Left lung (tissue), 10 donors: ENCODE measurements around the gene ATAD3B. TPM values are rescaled to one million over a fixed set of nuclear protein-coding genes. Genes with fewer than 3 reads are reported as not detected.

Experiments used
- ATAC-seq: fragments of 200-7000 bp; cut with Tn5 transposase; one replicate; pipeline ENCODE4 v1.9.1; 2020; ENCODE audit warnings: moderate library complexity
- DNase-seq, 4 donors: peaks; one replicate each; pipeline ENCODE4 v3.0.0-alpha.2; 2013 to 2020
- H3K27ac ChIP-seq, 2 donors: fragments of 200-600 bp; sonication (generic) in 1 of 2; one replicate each; pipeline versions ENCODE4 v1.5.0 to v1.8.0; 2020 to 2021
- H3K27me3 ChIP-seq, 2 donors: fragments of 200-600 bp; sonication (generic) in 1 of 2; one replicate each; pipeline versions ENCODE4 v1.5.0 to v1.8.0; 2020 to 2021
- H3K36me3 ChIP-seq, 2 donors: fragments of 200-600 bp; sonication (generic) in 1 of 2; one replicate each; pipeline versions ENCODE4 v1.5.0 to v1.8.0; 2020 to 2021
- H3K4me1 ChIP-seq, 2 donors: fragments of 200-600 bp; one replicate each; pipeline ENCODE4 v1.8.0; 2021
- H3K4me3 ChIP-seq, 2 donors: fragments of 200-600 bp; sonication (generic) in 1 of 2; one replicate each; pipeline versions ENCODE4 v1.5.0 to v1.8.0; 2020 to 2021; ENCODE audit warnings: mild to moderate bottlenecking in 1 of 2
- H3K9me3 ChIP-seq, 2 donors: fragments of 200-600 bp; sonication (generic) in 1 of 2; one replicate each; pipeline versions ENCODE4 v1.5.0 to v1.8.0; 2020 to 2021
- CTCF ChIP-seq, 2 donors: fragments of 200-600 bp; sonication (generic) in 1 of 2; IDR thresholded peaks; one replicate each; pipeline versions ENCODE4 v1.5.0 to v1.8.0; 2021; ENCODE audit warnings: antibody characterized with exemption in 2 of 2
- intact Hi-C, 2 donors: fragments of 100-400 bp; cut with DNase I; formaldehyde crosslinking; loops; one replicate each; pipeline versions ENCODE4 v1.11.2 to v1.14.2; 2022
- polyA plus RNA-seq, 6 donors: library from polyadenylated mRNA; unstranded; fragments of 120-200 nt; gene quantifications; one replicate each; pipeline ENCODE4 v1.2.1, GENCODE V29; 2013; ENCODE audit not compliant: insufficient read length in 6 of 6
- total RNA-seq, 2 donors: library from RNA; stranded (reverse); fragmentation: NEBNext Ultra II Directional; extraction: Animal tissue kit (Norgen Biotek cat#: 25700); gene quantifications; one replicate each; pipeline ENCODE4 v1.2.1, GENCODE V29; 2021
- donor health status: DM: no; HTN: yes; CAD: no.
- donor health status: DM: no; HTN: no; CAD: no.

ATAD3B gene
- total and polyA plus RNA-seq, 8 donors = 14.5 to 30.7 (median 18.9) TPM

GRCh38 chr1:1430114-1430982 lies 41.2 kb upstream of the ATAD3B start:
- H3K27ac ChIP-seq = peak overlapping the region; percentile 84 to 91
- H3K9me3 ChIP-seq = no peaks in the 10 kb centered on the region
- intact Hi-C loops = no loop called here
- H3K27me3 ChIP-seq = peaks cover 0 to 84% of the 10 kb centered on the region in 2 donors
- H3K36me3 ChIP-seq = no peaks in the 10 kb centered on the region
- H3K4me1 ChIP-seq = peaks cover 42 to 65% of the 10 kb centered on the region in 2 donors
- TF ChIP-seq CTCF (IDR thresholded peaks at IDR 0.05) = peak in 1 of 2 donors; percentile 23
- ATAC-seq = peak; percentile 32
- DNase-seq = peak; percentile 71 to 92 (median 86)
- no peak overlapping the region for H3K4me3 ChIP-seq

- DNase-seq (peak in 1 of 4 donors; percentile 60), ATAC-seq (peak; percentile 0)
- Histone ChIP-seq H3K27me3 (peaks cover 0 to 84% of the 10 kb centered on the region in 2 donors), H3K27ac (peak overlapping the region; percentile 84 to 91), H3K4me3 (no peak overlapping the region), H3K36me3 (no peaks in the 10 kb centered on the region), H3K9me3 (no peaks in the 10 kb centered on the region), H3K4me1 (peaks cover 43 to 72% of the 10 kb centered on the region in 2 donors)
- intact Hi-C loops = no loop called here
- no peak for TF ChIP-seq CTCF (IDR thresholded peaks at IDR 0.05)
Observed at GRCh38 chr1:1430992-1431844, 40.3 kb upstream of the ATAD3B start.

GRCh38 chr1:1431845-1432273 lies 39.7 kb upstream of the ATAD3B start:
- Histone ChIP-seq H3K27me3 (peaks cover 0 to 84% of the 10 kb centered on the region in 2 donors), H3K4me3 (no peak overlapping the region), H3K4me1 (peaks cover 47 to 79% of the 10 kb centered on the region in 2 donors), H3K36me3 (no peaks in the 10 kb centered on the region), H3K27ac (peak overlapping the region; percentile 84 to 91), H3K9me3 (no peaks in the 10 kb centered on the region)
- no peak for TF ChIP-seq CTCF (IDR thresholded peaks at IDR 0.05)
- intact Hi-C loops = no loop called here
- peak; percentile 47 for ATAC-seq
- peak in 2 of 4 donors; percentile 82 to 86 for DNase-seq

GRCh38 chr1:1432274-1432950 lies 39.2 kb upstream of the ATAD3B start:
- Histone ChIP-seq H3K9me3 (no peaks in the 10 kb centered on the region), H3K36me3 (no peaks in the 10 kb centered on the region), H3K27ac (peak overlapping the region; percentile 84 to 91), H3K4me3 (no peak overlapping the region), H3K27me3 (peaks cover 0 to 86% of the 10 kb centered on the region in 2 donors), H3K4me1 (peaks cover 47 to 84% of the 10 kb centered on the region in 2 donors)
- intact Hi-C loops = no loop called here
- ATAC-seq (no peak), DNase-seq (peak in 1 of 4 donors; percentile 74)
- TF ChIP-seq CTCF (IDR thresholded peaks at IDR 0.05) = no peak
